ENCODE data around the gene LHX4.

LHX4 gene

DNA sequence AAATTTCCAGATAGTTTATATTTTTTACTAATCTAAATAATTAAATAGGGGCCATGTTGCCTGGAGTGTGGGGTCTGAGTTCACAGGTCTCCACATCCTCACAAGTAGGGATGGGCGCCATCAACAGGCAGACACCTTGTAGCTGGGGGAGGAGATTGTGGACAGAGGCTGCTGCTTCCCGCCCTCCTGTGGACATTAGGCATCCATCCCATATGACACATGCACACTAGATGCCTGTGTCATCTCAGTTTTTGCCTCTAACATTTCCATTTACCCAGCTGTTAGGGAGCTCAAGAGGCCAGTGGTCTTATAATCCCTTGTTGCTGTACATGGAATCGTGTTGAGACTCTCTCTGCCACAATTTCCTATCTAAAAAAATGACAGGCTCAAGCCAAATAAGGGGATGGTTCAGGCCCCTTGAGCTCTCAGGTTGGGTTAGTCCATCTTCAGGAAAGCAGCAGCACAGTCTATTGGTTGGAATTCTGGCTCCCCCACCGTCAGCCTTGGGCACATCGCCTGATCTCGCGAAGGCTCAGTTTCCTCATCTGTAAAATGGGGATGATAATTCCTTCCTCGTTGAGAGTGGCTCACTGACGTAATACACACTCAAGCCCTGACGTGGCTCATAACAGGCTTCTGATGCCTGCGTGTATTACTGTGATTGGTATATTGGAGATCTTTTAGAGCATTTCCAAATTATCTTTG, 13.6 kb downstream of the LHX4 start:
- no peak for DNase-seq (ENCODE audit: low spot score)

DNA sequence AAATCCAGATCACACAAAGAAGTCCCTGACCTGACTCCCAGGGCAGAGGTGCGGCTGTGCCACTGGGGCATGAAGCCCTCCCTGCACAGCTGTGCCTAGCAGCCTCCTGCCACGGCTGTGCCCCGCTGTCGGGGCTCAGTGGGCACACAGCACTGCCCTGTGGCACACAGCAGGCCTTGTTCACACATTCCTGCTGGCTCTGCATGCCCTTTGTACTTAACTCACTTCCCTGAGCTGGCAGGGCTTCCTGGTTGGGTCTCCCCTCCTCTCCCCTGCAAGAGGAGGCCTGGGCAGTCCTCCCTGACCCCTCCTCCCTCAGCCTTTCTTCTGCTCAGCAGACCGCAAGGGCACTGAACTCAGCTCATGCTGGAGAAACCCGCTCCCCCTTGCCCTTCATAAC, 14.8 kb downstream of the LHX4 start:
- no peak for DNase-seq (ENCODE audit: low spot score)

DNA sequence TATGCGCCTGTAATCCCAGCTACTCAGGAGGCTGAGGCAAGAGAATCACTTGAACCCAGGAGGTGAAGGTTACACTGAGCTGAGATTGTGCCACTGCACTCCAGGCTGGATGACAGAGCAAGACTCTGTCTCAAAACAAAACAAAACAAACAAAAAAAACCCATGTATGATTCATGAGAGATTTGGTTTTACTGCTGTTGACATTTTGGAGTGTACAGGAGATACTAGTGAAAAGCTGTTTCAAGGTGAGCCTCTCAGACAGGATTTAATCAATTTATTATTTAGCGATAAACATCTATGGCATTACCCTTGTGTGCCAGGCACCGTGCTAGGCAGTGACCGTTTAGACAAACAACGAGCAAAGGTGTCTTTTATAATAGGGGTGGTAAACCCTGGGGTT, 16.5 kb downstream of the LHX4 start:
- DNase-seq (ENCODE audit: low spot score) = no peak

DNA sequence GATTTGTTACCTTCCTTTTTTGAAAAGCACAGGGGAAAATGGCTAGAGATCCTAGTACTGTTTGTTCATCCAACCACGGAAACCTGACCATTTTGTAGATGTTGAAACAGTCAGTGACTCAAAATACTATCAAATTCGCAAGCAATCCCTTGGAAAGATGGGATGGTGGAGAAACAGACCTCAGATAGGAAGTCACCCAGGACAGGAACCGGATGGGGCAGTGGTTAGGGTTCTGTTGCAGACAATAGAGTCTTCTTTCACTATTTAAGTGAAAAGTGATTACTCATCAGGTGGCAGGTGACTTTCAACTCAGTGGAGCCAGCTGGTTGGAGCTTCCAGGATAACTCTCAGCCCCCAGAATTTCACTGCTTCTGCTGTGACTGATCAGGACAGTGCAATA, 17.0 kb downstream of the LHX4 start:
- peak; percentile 53 for DNase-seq (ENCODE audit: low spot score)

DNA sequence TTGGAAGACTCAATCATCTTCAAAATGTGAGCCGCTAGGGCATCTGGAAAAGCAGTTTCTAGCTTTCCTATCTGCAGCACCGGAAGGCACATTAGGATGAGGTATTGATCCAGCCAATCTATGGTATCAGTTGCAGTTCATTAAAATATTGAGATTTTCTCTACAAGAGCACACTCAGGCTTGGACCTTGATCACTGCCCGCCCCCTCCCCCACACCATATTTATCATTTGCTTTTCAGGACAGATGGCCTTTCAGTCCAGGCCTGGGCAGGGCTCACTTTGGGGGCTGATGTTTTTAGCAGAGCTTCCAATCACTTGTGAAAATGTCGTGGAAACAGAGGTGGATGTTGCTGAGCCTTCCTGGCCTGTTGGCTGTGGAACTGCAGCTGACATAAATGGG, 17.5 kb downstream of the LHX4 start:
- DNase-seq (ENCODE audit: low spot score) = no peak

DNA sequence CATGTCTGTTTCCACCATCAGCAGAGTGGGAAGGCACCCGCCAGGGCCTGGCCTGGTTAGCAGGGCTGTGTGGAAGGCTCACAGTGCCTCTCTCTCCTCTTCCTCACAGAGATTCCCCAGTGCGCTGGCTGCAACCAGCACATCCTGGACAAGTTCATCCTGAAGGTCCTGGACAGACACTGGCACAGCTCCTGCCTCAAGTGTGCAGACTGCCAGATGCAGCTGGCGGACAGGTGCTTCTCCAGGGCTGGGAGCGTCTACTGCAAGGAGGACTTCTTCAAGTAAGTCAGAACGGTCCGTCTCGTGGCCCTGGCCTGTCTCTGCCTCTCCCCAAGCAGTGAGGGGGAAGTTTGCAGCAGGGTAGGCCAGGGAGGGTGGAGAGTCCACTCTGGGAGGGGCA, 18.1 kb downstream of the LHX4 start:
- no peak for DNase-seq (ENCODE audit: low spot score)

DNA sequence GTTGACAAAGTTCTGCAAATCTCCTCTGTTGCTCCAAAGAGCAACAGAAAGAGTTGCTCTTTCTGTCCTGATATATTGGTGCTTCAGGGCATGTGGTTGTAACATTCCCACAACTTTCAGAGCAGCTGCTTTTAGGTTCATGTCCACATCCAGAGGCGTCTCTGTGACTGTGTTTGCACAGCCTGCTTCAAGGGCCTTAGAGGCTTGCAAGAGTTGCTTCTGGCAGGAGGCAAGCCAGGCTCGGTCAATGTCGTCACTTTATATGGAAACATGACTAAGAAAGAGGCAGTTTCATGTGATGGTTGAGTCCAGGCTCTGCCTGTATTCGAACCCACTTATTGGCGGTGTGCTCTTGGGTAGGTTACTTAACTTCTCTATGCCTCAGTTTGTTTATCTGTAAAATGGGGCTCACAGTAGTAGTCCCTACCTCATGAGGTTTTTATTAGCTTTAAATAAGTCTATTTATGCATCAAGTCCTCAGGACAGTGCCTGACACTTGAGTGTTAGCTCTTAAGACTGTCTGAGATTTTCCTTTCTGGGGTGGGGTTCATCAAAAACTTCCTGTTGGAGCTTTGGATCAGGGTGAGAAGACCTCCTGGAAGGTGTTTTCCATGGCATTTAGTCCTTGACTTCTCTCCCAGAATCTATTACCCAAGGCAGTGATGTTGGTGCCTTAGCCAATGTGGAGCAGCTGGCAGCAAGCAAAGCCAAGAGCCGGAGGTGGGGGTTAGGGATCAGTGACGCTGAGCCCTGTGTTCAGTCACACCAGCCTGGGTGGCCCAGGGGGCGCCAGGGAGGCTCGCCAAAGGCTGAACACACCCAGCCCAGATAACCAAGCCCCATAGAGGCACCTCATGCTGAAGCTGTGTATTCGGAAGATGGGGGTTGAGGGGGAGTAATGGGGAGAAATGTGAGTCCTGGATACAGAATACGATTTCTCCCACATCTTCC, 18.9 kb downstream of the LHX4 start:
- DNase-seq (ENCODE audit: low spot score) = no peak

DNA sequence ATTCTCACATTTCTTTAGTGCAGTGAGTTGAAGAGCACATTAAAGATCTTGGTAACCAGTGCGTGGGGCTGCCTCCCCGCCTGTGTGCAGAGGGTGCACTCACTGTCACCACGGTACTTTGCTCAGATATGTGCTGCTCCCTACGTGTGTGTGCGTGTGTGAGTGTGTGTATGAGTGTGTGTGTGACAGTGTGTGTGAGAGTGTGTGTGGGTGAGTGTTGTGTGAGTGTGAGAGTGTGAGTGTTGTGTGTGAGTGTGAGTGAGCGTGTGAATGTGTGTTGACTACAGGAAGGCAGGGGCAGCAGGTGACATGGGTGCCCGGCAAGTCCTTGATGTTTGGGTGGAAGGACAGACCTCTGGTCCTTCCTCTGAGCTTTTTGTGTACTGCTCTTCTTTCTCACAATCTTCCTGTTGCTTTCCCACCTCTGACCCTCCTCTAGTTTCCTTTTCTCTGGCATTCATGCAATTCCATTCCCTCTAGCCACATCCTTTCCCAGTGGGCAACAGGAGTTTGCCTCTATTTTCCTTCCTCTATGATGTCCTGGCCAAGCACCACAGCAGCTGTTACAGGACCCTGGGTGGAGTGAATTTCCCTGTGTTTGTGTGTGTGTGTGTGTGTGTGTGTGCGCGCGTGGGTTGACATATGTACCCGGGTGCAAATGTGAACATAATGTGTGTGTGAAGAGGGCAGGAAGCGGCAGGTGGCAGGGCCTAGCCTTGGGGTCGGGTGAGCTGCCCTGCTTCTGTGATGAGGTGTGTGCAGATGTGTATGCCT, 19.8 kb downstream of the LHX4 start:
- DNase-seq (ENCODE audit: low spot score) = no peak

DNA sequence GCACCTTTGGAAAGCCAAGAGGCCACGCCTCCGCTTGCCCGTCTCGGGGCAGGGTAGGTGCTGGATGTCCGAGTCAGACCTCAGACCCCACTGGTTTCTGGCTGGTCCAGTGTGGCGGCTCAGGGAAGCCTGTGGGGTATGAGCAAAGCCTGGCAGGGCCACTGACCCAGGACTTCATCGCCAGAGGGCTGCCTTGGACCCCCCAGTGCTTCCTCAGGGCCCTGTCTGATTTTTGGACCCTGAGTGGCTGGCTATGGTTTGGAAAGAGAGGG, 20.4 kb downstream of the LHX4 start:
- no peak for DNase-seq (ENCODE audit: low spot score)

DNA sequence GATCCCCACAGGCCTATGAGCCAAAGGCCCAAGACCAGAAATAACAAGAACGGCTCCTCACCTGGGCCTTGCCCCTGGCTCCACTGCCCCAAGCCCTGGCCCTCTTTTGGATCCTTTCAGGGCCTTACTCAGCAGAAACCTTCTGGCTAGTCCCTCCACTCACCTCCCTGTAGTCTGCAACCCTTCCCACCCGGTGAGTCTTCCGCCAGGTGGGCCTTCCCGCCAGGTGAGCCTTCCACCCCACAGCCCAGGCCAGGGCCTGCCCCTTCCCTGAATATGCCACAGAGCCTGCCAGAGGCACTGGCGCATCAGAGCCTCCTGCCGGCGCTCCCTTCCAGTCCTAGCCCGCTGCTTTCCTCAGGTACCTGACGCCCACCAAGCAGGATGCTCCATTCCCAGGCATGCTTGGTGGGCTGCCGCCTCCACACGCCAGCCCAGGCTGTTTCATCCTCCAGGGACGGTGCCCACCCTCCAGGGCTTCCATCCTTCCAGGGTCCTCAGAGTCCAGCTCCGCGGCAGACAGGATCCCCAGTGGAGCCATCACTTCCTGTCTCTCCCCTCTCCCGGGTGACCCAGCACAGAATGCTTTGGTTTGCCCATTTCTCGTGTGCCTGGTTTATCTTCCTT, 20.9 kb downstream of the LHX4 start:
- no peak for DNase-seq (ENCODE audit: low spot score)

DNA sequence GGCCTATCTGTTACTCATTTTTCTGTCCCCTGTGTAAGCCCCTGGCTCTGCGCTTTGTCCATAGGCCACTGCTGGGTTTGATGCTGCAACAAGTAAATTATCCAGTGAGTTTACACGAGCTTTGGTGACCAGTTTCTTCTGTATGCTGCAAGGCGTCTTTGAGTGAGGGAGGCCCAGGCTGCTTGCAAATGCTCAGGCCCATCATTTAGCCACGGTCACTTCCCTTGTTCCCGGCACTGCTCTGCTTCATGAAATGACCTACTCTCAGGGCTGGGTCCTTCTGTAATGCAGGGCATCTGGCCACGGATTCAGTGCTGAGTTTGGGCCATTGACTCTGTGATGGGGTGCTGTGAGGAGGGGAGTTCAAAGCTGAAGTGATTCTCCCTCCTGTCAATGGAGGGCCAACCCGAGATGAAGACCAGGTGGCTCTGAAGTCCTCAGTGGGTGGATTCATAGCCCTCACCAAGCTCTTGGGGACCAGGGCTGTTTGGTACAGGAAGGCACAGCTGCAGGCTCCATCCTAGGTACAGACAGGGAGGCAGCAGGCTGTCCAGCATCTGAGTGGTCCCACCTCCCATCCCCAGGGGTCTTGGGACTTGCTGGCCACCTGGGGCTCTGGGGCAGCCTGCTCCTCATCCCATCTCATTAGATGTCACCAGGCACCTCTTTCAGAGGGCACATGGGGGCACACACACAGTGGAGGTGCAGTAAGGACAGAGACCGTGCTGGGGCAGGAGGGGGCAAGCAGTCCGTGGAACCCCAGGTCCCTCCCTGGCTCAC, 21.7 kb downstream of the LHX4 start:
- DNase-seq (ENCODE audit: low spot score) = no peak

DNA sequence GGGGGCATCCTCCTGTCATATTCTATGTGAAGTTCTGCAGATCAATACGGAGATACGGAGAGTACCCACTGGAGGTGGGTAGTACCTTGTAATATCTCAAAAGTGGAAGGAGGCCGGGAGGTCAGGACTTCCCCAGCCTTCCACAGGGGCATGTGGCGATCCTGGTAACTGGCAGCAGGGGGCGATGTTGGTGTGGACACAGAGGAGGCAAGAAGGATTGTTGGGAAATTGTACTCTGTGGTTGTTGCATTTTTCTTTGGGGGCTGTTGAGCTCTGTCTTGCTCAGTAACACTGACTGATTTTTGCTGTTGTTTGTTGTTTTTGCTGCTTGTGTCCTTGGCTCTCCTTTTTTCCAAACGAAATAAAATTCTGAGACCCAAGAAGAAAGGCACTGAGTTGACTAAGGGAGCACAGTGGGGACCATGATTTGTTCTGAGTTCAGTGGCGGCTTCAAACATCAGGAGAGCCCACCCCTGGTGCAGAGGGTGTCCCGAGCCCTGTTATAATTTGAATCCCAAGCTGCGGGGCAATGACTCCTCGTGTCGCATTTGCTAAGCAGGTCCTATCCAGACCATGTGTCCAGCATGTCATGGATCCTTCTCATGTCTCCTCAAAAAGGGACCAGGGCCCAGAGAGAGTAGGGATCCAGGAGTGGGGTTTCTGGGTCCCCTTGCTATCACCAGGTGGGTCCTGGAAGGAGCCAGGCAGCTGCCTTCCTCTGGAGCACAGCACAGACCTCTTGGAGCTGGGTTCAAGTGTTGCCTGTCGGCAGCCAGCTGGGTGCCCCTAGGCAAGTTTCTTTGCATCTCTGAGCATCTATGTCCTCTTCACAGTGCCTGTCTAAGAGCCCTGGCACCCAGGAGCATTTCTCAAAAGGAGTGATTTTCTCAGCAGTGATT, 22.8 kb downstream of the LHX4 start:
- no peak for DNase-seq (ENCODE audit: low spot score)

DNA sequence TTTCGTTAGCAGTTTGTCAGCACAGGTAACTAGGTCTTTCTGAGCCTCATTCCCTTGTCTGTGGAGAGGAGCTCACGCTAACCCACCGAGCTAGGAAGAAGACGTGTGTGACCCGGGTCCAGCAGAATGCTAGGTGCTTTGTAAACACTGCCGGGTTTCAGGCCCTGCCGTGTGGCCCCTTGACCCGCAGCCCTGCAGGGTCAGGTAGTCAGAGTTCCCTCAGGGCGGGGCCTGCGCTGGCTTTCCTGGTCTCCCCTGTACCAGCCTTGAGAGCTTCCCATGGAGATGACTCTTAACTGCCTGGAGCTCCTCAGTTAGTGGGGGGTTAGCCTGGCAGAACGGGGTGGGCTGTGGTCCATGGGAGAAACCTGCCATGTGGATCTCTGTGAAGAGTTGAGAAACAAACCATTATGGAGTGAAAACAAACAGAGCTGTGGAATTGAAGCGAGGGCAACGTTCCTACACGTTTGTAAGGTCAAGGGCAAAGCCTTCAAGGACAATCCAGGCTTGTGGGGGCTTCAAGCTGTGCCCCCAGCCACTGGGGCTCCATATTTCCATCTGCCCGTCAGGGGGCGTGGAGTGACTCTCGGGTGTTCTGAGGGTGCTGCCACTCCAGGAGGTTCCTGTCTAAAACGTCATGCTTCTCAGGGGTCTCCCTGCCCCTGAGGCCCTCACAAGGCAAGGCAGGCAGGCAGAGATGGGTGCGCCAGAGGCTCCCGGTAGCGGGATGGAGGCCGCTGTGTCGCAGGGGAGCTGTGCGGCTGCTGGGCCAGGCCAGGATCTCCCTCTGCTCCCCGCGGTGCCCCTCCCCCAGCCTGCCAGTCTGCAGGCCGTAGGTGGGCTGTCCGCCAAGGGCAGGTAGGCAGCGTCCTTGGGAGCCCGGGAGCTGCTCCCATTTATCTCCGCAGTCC, 23.8 kb downstream of the LHX4 start:
- DNase-seq (ENCODE audit: low spot score) = no peak

DNA sequence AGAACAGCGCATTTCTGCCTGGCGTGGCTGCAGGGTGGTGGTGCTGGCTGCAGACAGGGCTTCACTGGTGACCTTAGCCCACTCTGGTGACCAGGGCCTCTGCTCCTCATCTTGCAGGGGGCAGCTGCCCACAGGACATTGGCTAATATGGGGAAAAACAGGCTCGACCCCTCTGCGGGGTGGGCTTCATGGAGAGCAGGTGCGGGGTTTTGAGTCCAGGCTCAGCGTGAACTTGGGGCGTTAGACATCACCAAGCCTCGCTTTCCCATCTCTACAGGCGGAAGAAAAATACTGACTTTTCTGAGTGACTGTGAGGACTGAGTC, 24.4 kb downstream of the LHX4 start:
- no peak for DNase-seq (ENCODE audit: low spot score)

DNA sequence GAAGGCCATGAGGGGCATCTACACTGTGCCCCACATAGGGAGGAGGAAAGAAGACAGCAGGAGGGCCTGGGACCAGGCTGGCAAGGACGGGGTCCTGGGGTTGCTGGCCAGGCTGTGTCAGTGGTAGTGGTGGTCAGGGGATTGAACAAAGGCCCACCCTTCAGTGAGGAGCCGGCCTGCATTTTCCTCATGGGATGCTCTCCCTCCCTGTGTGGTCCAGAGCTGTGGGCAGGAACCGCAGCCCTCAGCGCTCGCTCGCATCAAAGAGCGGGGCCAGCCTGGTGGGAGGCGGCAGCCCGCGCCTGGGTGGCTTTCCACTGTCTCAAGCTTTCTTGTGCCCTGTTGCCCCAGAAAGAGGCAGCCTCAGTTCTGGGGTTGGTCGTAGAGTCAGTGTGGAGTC, 24.8 kb downstream of the LHX4 start:
- DNase-seq (ENCODE audit: low spot score) = no peak

DNA sequence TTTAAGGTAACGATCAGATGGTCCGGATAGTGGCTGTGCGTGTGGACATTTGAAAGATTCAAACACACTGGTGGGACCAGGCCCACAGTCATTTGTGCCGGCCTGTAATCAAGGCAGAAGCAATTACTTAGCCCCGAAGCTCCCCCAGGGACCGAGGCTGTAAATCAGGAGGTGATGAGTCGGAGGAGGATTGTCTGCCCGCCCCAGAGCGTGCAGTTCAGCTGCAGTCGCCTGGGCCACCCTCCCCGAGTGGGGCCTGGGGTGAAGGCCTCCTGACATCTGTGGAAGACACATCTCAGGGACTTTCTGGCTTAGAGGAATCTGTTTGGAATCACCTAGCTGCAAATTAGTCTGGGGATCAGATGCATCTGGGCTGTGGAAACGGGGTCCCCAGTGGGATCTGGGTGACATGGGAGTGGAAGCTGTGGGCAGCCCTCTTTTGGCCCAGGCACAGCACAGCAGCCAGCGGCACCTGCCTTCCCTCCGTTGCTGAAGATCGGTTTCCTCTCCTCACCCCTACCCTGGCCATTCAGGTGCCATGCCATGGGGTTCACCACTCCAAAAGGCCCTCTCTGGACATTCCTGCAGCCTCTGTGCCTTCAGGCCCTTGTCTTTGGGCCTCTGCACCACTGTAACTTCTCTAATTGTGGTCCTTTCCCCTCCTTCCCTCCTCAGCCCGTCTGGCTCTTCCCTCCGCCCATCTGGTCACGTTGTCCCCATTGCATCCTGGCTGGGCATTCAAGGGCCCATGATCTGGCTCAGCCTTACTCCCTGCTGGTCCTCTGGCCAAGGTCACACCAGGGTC, 25.7 kb downstream of the LHX4 start:
- DNase-seq (ENCODE audit: low spot score) = no peak

DNA sequence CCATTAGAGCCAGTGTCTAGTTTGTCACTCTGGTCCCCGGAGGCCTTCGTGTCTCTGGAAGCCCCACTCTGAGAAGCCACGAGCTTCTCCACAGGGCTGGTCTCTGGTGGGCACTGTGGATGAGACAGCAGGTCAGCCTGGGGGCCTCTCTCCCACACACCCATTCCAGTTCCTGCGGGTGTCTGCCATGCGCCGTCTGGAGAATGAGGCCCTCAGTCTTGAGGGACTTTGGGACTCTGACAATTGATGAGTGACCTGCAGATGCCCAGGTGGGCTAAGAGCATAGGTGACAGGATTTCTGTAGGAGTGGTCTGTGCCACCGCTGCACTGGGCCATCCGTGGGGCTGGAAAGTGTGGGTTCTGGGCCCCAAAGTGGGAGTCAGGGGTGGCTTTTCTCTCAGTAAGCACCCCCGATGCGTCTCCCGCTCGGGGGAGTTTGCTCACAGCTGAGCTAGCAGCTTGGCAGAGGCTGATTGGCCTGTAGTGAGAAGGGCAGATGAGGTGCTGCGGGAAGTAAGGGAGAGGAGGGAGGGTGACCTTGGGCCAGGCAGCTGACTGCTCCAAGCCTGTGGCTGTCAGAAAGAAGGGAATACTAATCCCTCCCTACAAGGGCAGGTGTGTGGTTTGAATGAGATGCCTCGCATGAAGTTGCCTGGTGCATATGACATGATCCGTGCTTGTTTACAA, 26.4 kb downstream of the LHX4 start:
- DNase-seq (ENCODE audit: low spot score) = no peak

DNA sequence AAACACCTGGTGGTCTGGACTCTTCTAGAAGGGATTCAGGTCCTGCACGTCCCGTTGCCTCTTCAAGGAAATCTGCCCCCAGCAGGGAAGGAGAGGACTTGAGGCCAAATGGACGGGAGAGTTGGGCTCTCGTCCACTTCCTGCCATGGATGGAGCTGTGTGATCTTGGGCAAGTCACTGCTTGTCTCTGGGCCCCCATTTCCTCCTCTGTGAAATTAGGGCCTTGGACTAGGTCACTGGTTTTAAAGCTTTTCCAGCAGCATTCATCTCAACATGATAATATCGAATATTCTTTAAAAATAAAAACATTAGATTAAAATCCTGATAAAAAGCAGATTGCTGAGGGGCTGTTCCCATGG, 26.9 kb downstream of the LHX4 start:
- no peak for DNase-seq (ENCODE audit: low spot score)

Measured in SW480 (cell line).